HEK293 (cell line): ENCODE measurements around the gene ZFAND3.

Experiments
- CTCF ChIA-PET: fragments of 350-600 bp; formaldehyde crosslinking; extraction: SDS; loops from one replicate; lab custom pipeline; 2021; ENCODE audit warnings: antibody characterized with exemption; lab: Yijun Ruan, JAX
- POLR2A ChIA-PET: fragments of 300-600 bp; formaldehyde crosslinking; extraction: SDS; loops from one replicate; lab custom pipeline; 2020; ENCODE audit warnings: antibody characterized with exemption, inconsistent platforms; lab: Yijun Ruan, JAX
- H3K27ac ChIP-seq: fragments of 200-500 bp; sonication (Bioruptor generic); 2 replicates; pipeline ENCODE4 v1.5.1; 2014; ENCODE audit warnings: low read depth, low read length, control low read depth, inconsistent platforms; ENCODE audit errors: extremely low read depth
- H3K36me3 ChIP-seq, 2 experiments: fragments of 200-500 bp in 1 of 2; sonication (Bioruptor generic) in 1 of 2; 1 replicate in 1 of 2; 2 replicates in 1 of 2; pipeline ENCODE4 v1.5.1; 2014 to 2017; ENCODE audit warnings: inconsistent platforms in 2 of 2, low read length in 2 of 2; ENCODE audit not compliant: control insufficient read depth in 2 of 2, insufficient read depth in 1 of 2
- H3K4me1 ChIP-seq: fragments of 200-500 bp; sonication (Bioruptor generic); 2 replicates; pipeline ENCODE4 v1.5.1; 2014; ENCODE audit warnings: mild to moderate bottlenecking, low read length, inconsistent platforms; ENCODE audit not compliant: control insufficient read depth, insufficient read depth
- H3K4me3 ChIP-seq: 2 replicates; pipeline ENCODE4 v1.5.1; 2011; ENCODE audit warnings: low read depth, mild to moderate bottlenecking, control low read depth, low read length, moderate library complexity
- H3K9me3 ChIP-seq: fragments of 200-500 bp; sonication (Bioruptor generic); 2 replicates; pipeline ENCODE4 v1.5.1; 2014; ENCODE audit warnings: low read depth, low read length, inconsistent platforms; ENCODE audit not compliant: control insufficient read depth, insufficient read depth
- GLI4 ChIP-seq: fragments of 450-650 bp; formaldehyde crosslinking; IDR thresholded peaks from 2 replicates; pipeline ENCODE4 v1.5.1; 2016; ENCODE audit warnings: missing biosample characterization, missing genetic modification characterization
- GLIS1 ChIP-seq: fragments of 450-650 bp; formaldehyde crosslinking; IDR thresholded peaks from 2 replicates; pipeline ENCODE4 v1.5.1; 2016; ENCODE audit warnings: missing biosample characterization, missing genetic modification characterization
- KLF1 ChIP-seq: fragments of 450-650 bp; formaldehyde crosslinking; IDR thresholded peaks from 2 replicates; pipeline ENCODE4 v1.5.1; 2016; ENCODE audit warnings: missing biosample characterization, missing genetic modification characterization
- OVOL3 ChIP-seq: fragments of 450-650 bp; formaldehyde crosslinking; IDR thresholded peaks from 2 replicates; pipeline ENCODE4 v1.5.1; 2016; ENCODE audit warnings: missing biosample characterization, missing genetic modification characterization
- SCRT2 ChIP-seq: fragments of 450-650 bp; formaldehyde crosslinking; IDR thresholded peaks from 2 replicates; pipeline ENCODE4 v1.5.1; 2016; ENCODE audit warnings: missing biosample characterization, missing genetic modification characterization
- SP2 ChIP-seq: fragments of 450-650 bp; formaldehyde crosslinking; IDR thresholded peaks from 2 replicates; pipeline ENCODE4 v1.5.1; 2016; ENCODE audit warnings: missing biosample characterization, missing genetic modification characterization
- ZBTB1 ChIP-seq: fragments of 450-650 bp; formaldehyde crosslinking; IDR thresholded peaks from 2 replicates; pipeline ENCODE4 v1.5.1; 2016; ENCODE audit warnings: missing biosample characterization, missing genetic modification characterization
- ZBTB17 ChIP-seq: fragments of 450-650 bp; formaldehyde crosslinking; IDR thresholded peaks from 2 replicates; pipeline ENCODE4 v1.5.1; 2016; ENCODE audit warnings: missing biosample characterization, missing genetic modification characterization
- ZBTB20 ChIP-seq: fragments of 450-650 bp; formaldehyde crosslinking; IDR thresholded peaks from 2 replicates; pipeline ENCODE4 v1.5.1; 2016; ENCODE audit warnings: missing biosample characterization, missing genetic modification characterization
- ZBTB48 ChIP-seq: fragments of 450-650 bp; formaldehyde crosslinking; IDR thresholded peaks from 2 replicates; pipeline ENCODE4 v1.5.1; 2016; ENCODE audit warnings: missing biosample characterization, missing genetic modification characterization
- ZBTB8A ChIP-seq: fragments of 450-650 bp; formaldehyde crosslinking; IDR thresholded peaks from 2 replicates; pipeline ENCODE4 v1.5.1; 2016; ENCODE audit warnings: missing biosample characterization, missing genetic modification characterization
- ZNF132 ChIP-seq: fragments of 450-650 bp; formaldehyde crosslinking; IDR thresholded peaks from 2 replicates; pipeline ENCODE4 v1.5.1; 2017; ENCODE audit warnings: missing biosample characterization, missing genetic modification characterization, borderline replicate concordance
- ZNF175 ChIP-seq: fragments of 450-650 bp; formaldehyde crosslinking; IDR thresholded peaks from 2 replicates; pipeline ENCODE4 v1.5.1; 2016; ENCODE audit warnings: missing biosample characterization, missing genetic modification characterization
- ZNF19 ChIP-seq: fragments of 450-650 bp; formaldehyde crosslinking; IDR thresholded peaks from 2 replicates; pipeline ENCODE4; 2016; ENCODE audit warnings: missing biosample characterization, missing genetic modification characterization, low read depth
- ZNF23 ChIP-seq: fragments of 450-650 bp; formaldehyde crosslinking; IDR thresholded peaks from 2 replicates; pipeline ENCODE4 v1.5.1; 2016; ENCODE audit warnings: missing biosample characterization, missing genetic modification characterization, borderline replicate concordance
- ZNF302 ChIP-seq: fragments of 450-650 bp; formaldehyde crosslinking; IDR thresholded peaks from 2 replicates; pipeline ENCODE4 v1.5.1; 2016; ENCODE audit warnings: missing biosample characterization, missing genetic modification characterization, low read depth
- ZNF341 ChIP-seq: fragments of 450-650 bp; formaldehyde crosslinking; IDR thresholded peaks from 2 replicates; pipeline ENCODE4; 2016; ENCODE audit warnings: low read depth, missing biosample characterization, missing genetic modification characterization
- ZNF37A ChIP-seq: fragments of 450-650 bp; IDR thresholded peaks from 2 replicates; pipeline ENCODE4 v1.5.1; 2018; ENCODE audit warnings: missing biosample characterization, missing genetic modification characterization
- ZNF394 ChIP-seq: fragments of 450-650 bp; formaldehyde crosslinking; IDR thresholded peaks from 2 replicates; pipeline ENCODE4 v1.5.1; 2016; ENCODE audit warnings: missing biosample characterization, missing genetic modification characterization, mild to moderate bottlenecking, moderate library complexity, borderline replicate concordance
- ZNF416 ChIP-seq: fragments of 450-650 bp; formaldehyde crosslinking; IDR thresholded peaks from 2 replicates; pipeline ENCODE4 v1.5.1; 2016; ENCODE audit warnings: missing biosample characterization, missing genetic modification characterization
- ZNF521 ChIP-seq: fragments of 450-650 bp; formaldehyde crosslinking; IDR thresholded peaks from 2 replicates; pipeline ENCODE4 v1.5.1; 2017; ENCODE audit warnings: missing biosample characterization, mild to moderate bottlenecking, missing genetic modification characterization
- ZNF626 ChIP-seq: fragments of 450-650 bp; sonication (Bioruptor Pico); formaldehyde crosslinking; IDR thresholded peaks from 2 replicates; pipeline ENCODE4 v1.5.1; 2018; ENCODE audit warnings: missing biosample characterization, missing genetic modification characterization, inconsistent platforms
- ZNF677 ChIP-seq: fragments of 450-650 bp; IDR thresholded peaks from 2 replicates; pipeline ENCODE4 v1.5.0; 2018; ENCODE audit warnings: missing biosample characterization, mild to moderate bottlenecking, missing genetic modification characterization, moderate library complexity
- ZNF768 ChIP-seq: fragments of 450-650 bp; formaldehyde crosslinking; IDR thresholded peaks from 2 replicates; pipeline ENCODE4 v1.5.1; 2018; ENCODE audit warnings: missing biosample characterization, mild to moderate bottlenecking, missing genetic modification characterization
- ZNF777 ChIP-seq: fragments of 450-650 bp; formaldehyde crosslinking; IDR thresholded peaks from 2 replicates; pipeline ENCODE4 v1.5.1; 2017; ENCODE audit warnings: missing biosample characterization, missing genetic modification characterization, borderline replicate concordance
- TF ChIP-seq, protein P1 (sequence below): fragments of 450-650 bp; formaldehyde crosslinking; IDR thresholded peaks from 2 replicates; pipeline ENCODE4 v1.5.1; 2016; ENCODE audit warnings: missing biosample characterization, missing genetic modification characterization
- TF ChIP-seq, protein P2 (sequence below): fragments of 450-650 bp; formaldehyde crosslinking; IDR thresholded peaks from 2 replicates; pipeline ENCODE4 v1.5.1; 2017; ENCODE audit warnings: missing biosample characterization, missing genetic modification characterization
- TF ChIP-seq, protein P3 (sequence below): fragments of 450-650 bp; formaldehyde crosslinking; IDR thresholded peaks from 2 replicates; pipeline ENCODE4 v1.5.1; 2016; ENCODE audit warnings: missing biosample characterization, missing genetic modification characterization
- TF ChIP-seq, protein P4 (sequence below): fragments of 450-650 bp; IDR thresholded peaks from 2 replicates; pipeline ENCODE4 v1.5.1; 2018; ENCODE audit warnings: missing biosample characterization, mild to moderate bottlenecking, missing genetic modification characterization
- TF ChIP-seq, protein P5 (sequence below): fragments of 450-650 bp; formaldehyde crosslinking; IDR thresholded peaks from 2 replicates; pipeline ENCODE4 v1.5.1; 2016; ENCODE audit warnings: missing biosample characterization, missing genetic modification characterization, low read depth

The ZFAND3 gene

DNA sequence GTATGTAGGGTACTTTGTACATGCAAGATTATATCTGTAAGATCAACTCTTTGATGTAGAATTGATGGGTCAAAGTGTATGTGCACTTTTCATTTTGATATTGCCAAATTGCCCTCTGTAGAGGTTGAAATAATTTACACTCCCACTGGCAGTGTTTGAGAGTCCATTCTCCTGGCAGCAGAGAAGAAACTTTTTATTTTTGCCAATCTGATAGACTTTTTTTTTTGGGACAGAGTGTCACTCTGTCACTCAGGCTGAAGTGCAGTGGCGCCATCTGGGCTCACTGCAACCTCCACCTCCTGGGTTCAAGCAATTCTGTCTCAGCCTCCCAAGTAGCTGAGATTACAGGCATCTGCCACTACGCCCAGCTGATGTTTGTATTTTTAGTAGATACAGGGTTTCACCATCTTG lies 199.2 kb downstream of the ZFAND3 start:
- H3K36me3 ChIP-seq: no peaks in the 10 kb centered on the region
- ChIA-PET CTCF (interaction anchor here (0.6 to 0.8 kb wide), 4 partner anchors 194 to 479 kb away, joined by 3 to 5 read pairs (median 3); no protein-coding TSS in a partner anchor), POLR2A (no interaction called here)
- H3K4me3 ChIP-seq: no peak overlapping the region
- peaks cover 19% of the 10 kb centered on the region for H3K4me1 ChIP-seq
- H3K9me3 ChIP-seq: no peaks in the 10 kb centered on the region
- no peak overlapping the region for H3K27ac ChIP-seq
- peak; percentile 36; the same call in 1 of the 2 replicates for TF ChIP-seq ZNF341 (tag by site-specific recombination)
- TF ChIP-seq, protein P1, sequence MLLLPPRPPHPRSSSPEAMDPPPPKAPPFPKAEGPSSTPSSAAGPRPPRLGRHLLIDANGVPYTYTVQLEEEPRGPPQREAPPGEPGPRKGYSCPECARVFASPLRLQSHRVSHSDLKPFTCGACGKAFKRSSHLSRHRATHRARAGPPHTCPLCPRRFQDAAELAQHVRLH (tag by site-specific recombination): no peak
- TF ChIP-seq ZNF23: no peak
- TF ChIP-seq GLI4 (tag by site-specific recombination): no peak
- TF ChIP-seq ZBTB48: no peak
- TF ChIP-seq ZNF521 (tag by site-specific recombination): no peak
- TF ChIP-seq ZNF302 (tag by site-specific recombination): no peak
- no peak for TF ChIP-seq ZNF677 (tag by site-specific recombination)
- no peak for TF ChIP-seq ZNF416
- TF ChIP-seq, protein P2, sequence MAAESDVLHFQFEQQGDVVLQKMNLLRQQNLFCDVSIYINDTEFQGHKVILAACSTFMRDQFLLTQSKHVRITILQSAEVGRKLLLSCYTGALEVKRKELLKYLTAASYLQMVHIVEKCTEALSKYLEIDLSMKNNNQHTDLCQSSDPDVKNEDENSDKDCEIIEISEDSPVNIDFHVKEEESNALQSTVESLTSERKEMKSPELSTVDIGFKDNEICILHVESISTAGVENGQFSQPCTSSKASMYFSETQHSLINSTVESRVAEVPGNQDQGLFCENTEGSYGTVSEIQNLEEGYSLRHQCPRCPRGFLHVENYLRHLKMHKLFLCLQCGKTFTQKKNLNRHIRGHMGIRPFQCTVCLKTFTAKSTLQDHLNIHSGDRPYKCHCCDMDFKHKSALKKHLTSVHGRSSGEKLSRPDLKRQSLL (tag by site-specific recombination): no peak
- TF ChIP-seq ZNF132 (tag by site-specific recombination): no peak
- TF ChIP-seq SCRT2: no peak
- TF ChIP-seq ZNF626 (tag by site-specific recombination): no peak
- TF ChIP-seq ZBTB17 (tag by site-specific recombination): no peak
- TF ChIP-seq, protein P3, sequence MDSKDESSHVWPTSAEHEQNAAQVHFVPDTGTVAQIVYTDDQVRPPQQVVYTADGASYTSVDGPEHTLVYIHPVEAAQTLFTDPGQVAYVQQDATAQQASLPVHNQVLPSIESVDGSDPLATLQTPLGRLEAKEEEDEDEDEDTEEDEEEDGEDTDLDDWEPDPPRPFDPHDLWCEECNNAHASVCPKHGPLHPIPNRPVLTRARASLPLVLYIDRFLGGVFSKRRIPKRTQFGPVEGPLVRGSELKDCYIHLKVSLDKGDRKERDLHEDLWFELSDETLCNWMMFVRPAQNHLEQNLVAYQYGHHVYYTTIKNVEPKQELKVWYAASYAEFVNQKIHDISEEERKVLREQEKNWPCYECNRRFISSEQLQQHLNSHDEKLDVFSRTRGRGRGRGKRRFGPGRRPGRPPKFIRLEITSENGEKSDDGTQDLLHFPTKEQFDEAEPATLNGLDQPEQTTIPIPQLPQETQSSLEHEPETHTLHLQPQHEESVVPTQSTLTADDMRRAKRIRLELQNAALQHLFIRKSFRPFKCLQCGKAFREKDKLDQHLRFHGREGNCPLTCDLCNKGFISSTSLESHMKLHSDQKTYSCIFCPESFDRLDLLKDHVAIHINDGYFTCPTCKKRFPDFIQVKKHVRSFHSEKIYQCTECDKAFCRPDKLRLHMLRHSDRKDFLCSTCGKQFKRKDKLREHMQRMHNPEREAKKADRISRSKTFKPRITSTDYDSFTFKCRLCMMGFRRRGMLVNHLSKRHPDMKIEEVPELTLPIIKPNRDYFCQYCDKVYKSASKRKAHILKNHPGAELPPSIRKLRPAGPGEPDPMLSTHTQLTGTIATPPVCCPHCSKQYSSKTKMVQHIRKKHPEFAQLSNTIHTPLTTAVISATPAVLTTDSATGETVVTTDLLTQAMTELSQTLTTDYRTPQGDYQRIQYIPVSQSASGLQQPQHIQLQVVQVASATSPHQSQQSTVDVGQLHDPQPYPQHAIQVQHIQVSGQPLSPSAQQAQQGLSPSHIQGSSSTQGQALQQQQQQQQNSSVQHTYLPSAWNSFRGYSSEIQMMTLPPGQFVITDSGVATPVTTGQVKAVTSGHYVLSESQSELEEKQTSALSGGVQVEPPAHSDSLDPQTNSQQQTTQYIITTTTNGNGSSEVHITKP (tag by site-specific recombination): no peak
- TF ChIP-seq, protein P4, sequence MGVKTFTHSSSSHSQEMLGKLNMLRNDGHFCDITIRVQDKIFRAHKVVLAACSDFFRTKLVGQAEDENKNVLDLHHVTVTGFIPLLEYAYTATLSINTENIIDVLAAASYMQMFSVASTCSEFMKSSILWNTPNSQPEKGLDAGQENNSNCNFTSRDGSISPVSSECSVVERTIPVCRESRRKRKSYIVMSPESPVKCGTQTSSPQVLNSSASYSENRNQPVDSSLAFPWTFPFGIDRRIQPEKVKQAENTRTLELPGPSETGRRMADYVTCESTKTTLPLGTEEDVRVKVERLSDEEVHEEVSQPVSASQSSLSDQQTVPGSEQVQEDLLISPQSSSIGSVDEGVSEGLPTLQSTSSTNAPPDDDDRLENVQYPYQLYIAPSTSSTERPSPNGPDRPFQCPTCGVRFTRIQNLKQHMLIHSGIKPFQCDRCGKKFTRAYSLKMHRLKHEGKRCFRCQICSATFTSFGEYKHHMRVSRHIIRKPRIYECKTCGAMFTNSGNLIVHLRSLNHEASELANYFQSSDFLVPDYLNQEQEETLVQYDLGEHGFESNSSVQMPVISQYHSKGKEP (tag by site-specific recombination): no peak
- no peak for TF ChIP-seq ZNF19 (tag by site-specific recombination)
- no peak for TF ChIP-seq ZNF175
- peak; percentile 12; the same call in 1 of the 2 replicates for TF ChIP-seq ZBTB8A (tag by site-specific recombination)
- TF ChIP-seq ZNF777 (tag by site-specific recombination): no peak
- no peak for TF ChIP-seq OVOL3 (tag by site-specific recombination)
- TF ChIP-seq SP2 (tag by site-specific recombination): no peak
- TF ChIP-seq ZNF37A (tag by site-specific recombination): no peak
- no peak for TF ChIP-seq KLF1 (tag by site-specific recombination)
- no peak for TF ChIP-seq ZBTB20 (tag by site-specific recombination)
- no peak for TF ChIP-seq GLIS1 (tag by site-specific recombination)
- TF ChIP-seq ZNF394 (tag by site-specific recombination): no peak
- TF ChIP-seq, protein P5, sequence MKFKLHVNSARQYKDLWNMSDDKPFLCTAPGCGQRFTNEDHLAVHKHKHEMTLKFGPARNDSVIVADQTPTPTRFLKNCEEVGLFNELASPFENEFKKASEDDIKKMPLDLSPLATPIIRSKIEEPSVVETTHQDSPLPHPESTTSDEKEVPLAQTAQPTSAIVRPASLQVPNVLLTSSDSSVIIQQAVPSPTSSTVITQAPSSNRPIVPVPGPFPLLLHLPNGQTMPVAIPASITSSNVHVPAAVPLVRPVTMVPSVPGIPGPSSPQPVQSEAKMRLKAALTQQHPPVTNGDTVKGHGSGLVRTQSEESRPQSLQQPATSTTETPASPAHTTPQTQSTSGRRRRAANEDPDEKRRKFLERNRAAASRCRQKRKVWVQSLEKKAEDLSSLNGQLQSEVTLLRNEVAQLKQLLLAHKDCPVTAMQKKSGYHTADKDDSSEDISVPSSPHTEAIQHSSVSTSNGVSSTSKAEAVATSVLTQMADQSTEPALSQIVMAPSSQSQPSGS (tag by site-specific recombination): no peak
- no peak for TF ChIP-seq ZNF768 (tag by site-specific recombination)
- TF ChIP-seq ZBTB1 (tag by site-specific recombination): no peak
